ENCODE results near the gene CD300H. TPM values are rescaled to one million over a fixed set of nuclear protein-coding genes. Genes with fewer than 3 reads are reported as not detected.
"Not testable (repeated sequence)": the region's sequence is repeated elsewhere in the genome, so short reads cannot be mapped to it uniquely, and the experiment has no call there.

Gene CD300H
- total RNA-seq, 1 donor from 2014 or later, result not detected

- Histone ChIP-seq H2AFZ (ENCODE audit: low read depth, low read length) (no peak overlapping the region), H3K9ac (ENCODE audit: low read length) (no peak overlapping the region), H4K20me1 (ENCODE audit: insufficient read depth, low read length) (no peaks in the 10 kb centered on the region), H3K4me1 (ENCODE audit: insufficient read depth, low read length) (no peaks in the 10 kb centered on the region), H3K4me3 (ENCODE audit: insufficient read depth, low read depth, low read length) (no peak overlapping the region), H3K9me3 (ENCODE audit: insufficient read depth, low read depth, low read length) (peaks cover 3% of the 10 kb centered on the region), H3K4me2 (ENCODE audit: low read length) (no peak overlapping the region), H3K36me3 (ENCODE audit: insufficient read depth, low read length) (no peaks in the 10 kb centered on the region), H3K27ac (ENCODE audit: low read depth, low read length) (no peak overlapping the region), H3K79me2 (ENCODE audit: insufficient read depth, low read length) (no peaks in the 10 kb centered on the region), H3K27me3 (ENCODE audit: insufficient read depth, low read length) (no peaks in the 10 kb centered on the region)
- Mint-ChIP-seq H3K4me1 (ENCODE audit: low read depth, unreplicated experiment) (no peaks in the 10 kb centered on the region), H3K9me3 (ENCODE audit: unreplicated experiment) (peaks cover 13% of the 10 kb centered on the region), H3K27me3 (ENCODE audit: low read depth, unreplicated experiment) (peaks cover 51% of the 10 kb centered on the region), H3K4me3 (ENCODE audit: unreplicated experiment) (no peak overlapping the region), H3K36me3 (ENCODE audit: low read depth, unreplicated experiment) (no peaks in the 10 kb centered on the region), H3K27ac (ENCODE audit: unreplicated experiment) (no peak overlapping the region)
- TF ChIP-seq EZH2 (IDR thresholded peaks at IDR 0.05; ENCODE audit: insufficient read depth, low read length), result no peak
- TF ChIP-seq CTCF (IDR thresholded peaks at IDR 0.05; ENCODE audit: insufficient read depth, low read depth, low read length), result no peak
- DNase-seq (ENCODE audit: low read depth), result peak; percentile 9
- FAIRE-seq, result no peak
Measured at GRCh38 chr17:74520790-74521480, 46.4 kb downstream of the CD300H start.

- Histone ChIP-seq H4K20me1 (ENCODE audit: insufficient read depth, low read length) (no peaks in the 10 kb centered on the region), H3K4me3 (ENCODE audit: insufficient read depth, low read depth, low read length) (no peak overlapping the region), H3K9me3 (ENCODE audit: insufficient read depth, low read depth, low read length) (peaks cover 4% of the 10 kb centered on the region), H3K4me2 (ENCODE audit: low read length) (no peak overlapping the region), H3K36me3 (ENCODE audit: insufficient read depth, low read length) (no peaks in the 10 kb centered on the region), H3K27ac (ENCODE audit: low read depth, low read length) (no peak overlapping the region), H3K79me2 (ENCODE audit: insufficient read depth, low read length) (no peaks in the 10 kb centered on the region), H3K9ac (ENCODE audit: low read length) (no peak overlapping the region), H2AFZ (ENCODE audit: low read depth, low read length) (no peak overlapping the region), H3K4me1 (ENCODE audit: insufficient read depth, low read length) (no peaks in the 10 kb centered on the region), H3K27me3 (ENCODE audit: insufficient read depth, low read length) (no peaks in the 10 kb centered on the region)
- H3K27me3 Mint-ChIP-seq (ENCODE audit: low read depth, unreplicated experiment), result peaks cover 53% of the 10 kb centered on the region
- no peak overlapping the region for H3K4me3 Mint-ChIP-seq (ENCODE audit: unreplicated experiment)
- DNase-seq (ENCODE audit: low read depth) (no peak), FAIRE-seq (no peak)
- no peak for TF ChIP-seq CTCF (IDR thresholded peaks at IDR 0.05; ENCODE audit: insufficient read depth, low read depth, low read length)
- no peak for TF ChIP-seq EZH2 (IDR thresholded peaks at IDR 0.05; ENCODE audit: insufficient read depth, low read length)
- H3K36me3 Mint-ChIP-seq (ENCODE audit: low read depth, unreplicated experiment), result no peaks in the 10 kb centered on the region
- H3K27ac Mint-ChIP-seq (ENCODE audit: unreplicated experiment), result no peak overlapping the region
- H3K9me3 Mint-ChIP-seq (ENCODE audit: unreplicated experiment), result peaks cover 13% of the 10 kb centered on the region
- no peaks in the 10 kb centered on the region for H3K4me1 Mint-ChIP-seq (ENCODE audit: low read depth, unreplicated experiment)
Measured at GRCh38 chr17:74520016-74520434, 47.3 kb downstream of the CD300H start.

- H3K4me1 ChIP-seq (ENCODE audit: insufficient read depth, low read length); H3K36me3 ChIP-seq (ENCODE audit: insufficient read depth, low read length); H3K4me3 Mint-ChIP-seq (ENCODE audit: unreplicated experiment); H3K27ac ChIP-seq (ENCODE audit: low read depth, low read length); H3K4me1 Mint-ChIP-seq (ENCODE audit: low read depth, unreplicated experiment); H3K79me2 ChIP-seq (ENCODE audit: insufficient read depth, low read length); H3K9ac ChIP-seq (ENCODE audit: low read length); H3K36me3 Mint-ChIP-seq (ENCODE audit: low read depth, unreplicated experiment); DNase-seq (ENCODE audit: low read depth); H3K27me3 ChIP-seq (ENCODE audit: insufficient read depth, low read length); H3K4me3 ChIP-seq (ENCODE audit: insufficient read depth, low read depth, low read length); H4K20me1 ChIP-seq (ENCODE audit: insufficient read depth, low read length); H2AFZ ChIP-seq (ENCODE audit: low read depth, low read length); FAIRE-seq; H3K4me2 ChIP-seq (ENCODE audit: low read length); H3K27ac Mint-ChIP-seq (ENCODE audit: unreplicated experiment): not testable (repeated sequence)
- Mint-ChIP-seq H3K27me3 (ENCODE audit: low read depth, unreplicated experiment) (peaks cover 40% of the 10 kb centered on the region), H3K9me3 (ENCODE audit: unreplicated experiment) (peaks cover 22% of the 10 kb centered on the region)
- peaks cover 17% of the 10 kb centered on the region for H3K9me3 ChIP-seq (ENCODE audit: insufficient read depth, low read depth, low read length)
Measured at GRCh38 chr17:74518413-74518981, 48.8 kb downstream of the CD300H start.
